NT2/D1 (cell line): ENCODE data around the gene DCHS1.

ENCODE experiments used
- SUZ12 ChIP-seq: IDR thresholded peaks from 2 replicates; pipeline ENCODE4 v1.6.1; 2011; ENCODE audit not compliant: insufficient read length, insufficient read depth; ENCODE audit errors: extremely low read depth
- YY1 ChIP-seq: IDR thresholded peaks from 2 replicates; pipeline ENCODE4 v1.6.1; 2011; ENCODE audit not compliant: insufficient read length, insufficient read depth
- ZNF274 ChIP-seq: IDR thresholded peaks from 2 replicates; pipeline ENCODE4 v1.6.1; 2011; ENCODE audit warnings: mild to moderate bottlenecking, low read depth, low read length

DNA sequence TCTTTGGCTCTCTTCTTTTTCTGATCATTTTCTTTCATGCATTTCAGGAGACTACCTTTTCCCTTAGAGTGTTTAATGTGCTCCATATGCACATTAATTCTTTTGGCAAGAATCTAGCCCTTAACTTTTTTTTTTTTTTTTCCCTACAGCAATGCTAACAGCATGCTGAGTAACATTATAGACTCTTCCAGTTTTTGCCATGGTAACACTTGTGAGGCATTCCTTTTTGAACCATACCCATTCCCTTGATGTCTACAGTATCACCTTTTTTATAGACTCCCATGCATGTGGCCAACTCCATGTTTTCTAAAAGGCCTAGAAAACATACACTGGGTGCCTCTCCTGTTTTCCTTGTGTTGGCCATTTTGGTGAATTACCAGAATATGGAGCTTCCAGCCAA lies 30.4 kb upstream of the DCHS1 start:
- TF ChIP-seq ZNF274 (no peak), YY1 (no peak), SUZ12 (no peak)
